ENCODE data around the gene TXNDC11. TPM values are rescaled to one million over a fixed set of nuclear protein-coding genes. Genes with fewer than 3 reads are reported as not detected.
A peak's percentile ranks its signal among the peaks of the same experiment; 100 is the strongest.

The TXNDC11 gene
- total RNA-seq, 1 experiment from 2014 or later: 30.9 TPM

DNA sequence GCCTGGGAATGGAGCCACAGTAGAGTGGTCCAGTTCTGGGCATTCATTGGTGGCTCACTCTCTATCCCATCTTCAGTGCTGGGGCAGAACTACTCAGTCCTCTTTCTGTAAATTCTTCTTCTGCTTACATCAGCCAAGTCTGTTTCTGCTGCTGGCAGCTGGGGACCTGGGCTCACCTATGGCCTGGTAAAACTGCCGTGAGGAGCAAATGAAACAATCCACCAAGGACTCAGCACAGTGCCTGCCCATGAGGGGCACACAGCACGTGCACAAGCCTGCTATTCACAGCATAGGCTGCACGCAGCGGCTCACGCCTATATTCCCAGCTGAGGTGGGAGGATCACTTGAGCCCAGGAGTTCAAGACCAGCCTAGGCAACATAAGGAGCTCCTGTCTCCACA is 105.3 kb downstream of the TXNDC11 start:
- H3K27ac ChIP-seq: peak overlapping the region; percentile 78
- POLR2A ChIA-PET (ENCODE audit: unreplicated experiment): interaction anchor here (1.5 kb wide), 1 partner anchor 9 kb away, joined by 12 read pairs; no protein-coding TSS in a partner anchor

DNA sequence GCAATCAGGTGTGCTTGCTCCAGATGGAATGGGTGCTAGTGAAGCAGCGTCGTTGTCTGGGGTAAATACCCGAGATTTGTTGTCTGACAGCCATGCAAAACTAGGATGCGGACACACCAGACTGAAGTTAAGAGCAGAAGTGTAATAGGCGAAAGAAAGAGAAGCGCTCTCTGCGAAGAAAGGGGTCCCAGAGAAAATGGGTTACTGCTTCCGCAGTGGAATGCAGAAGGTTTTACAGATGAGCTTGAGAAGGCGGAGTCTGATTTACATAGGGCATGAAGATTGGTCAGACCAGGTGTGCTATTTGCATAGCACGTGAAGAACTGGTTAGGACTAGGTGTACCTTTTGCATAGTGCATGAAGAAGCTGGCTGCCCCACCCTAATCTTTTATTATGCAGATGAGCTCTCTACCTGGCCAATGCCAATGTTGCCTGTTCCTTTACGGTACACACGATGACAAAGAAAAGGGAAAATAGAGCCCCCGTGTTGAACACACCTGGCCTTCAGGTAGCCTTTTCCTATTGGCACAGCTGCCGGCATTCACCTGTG is 106.4 kb downstream of the TXNDC11 start:
- Histone ChIP-seq H3K9me2 (ENCODE audit: insufficient read depth) (no peaks in the 10 kb centered on the region), H3K4me1 (replicated peaks; ENCODE audit: insufficient read depth) (peaks cover 43% of the 10 kb centered on the region), H2AFZ (no peak overlapping the region), H3K4me3 (no peak overlapping the region), H3K79me2 (ENCODE audit: low read depth) (no peaks in the 10 kb centered on the region), H3K27ac (peak overlapping the region; percentile 78), H4K20me1 (ENCODE audit: insufficient read depth) (no peaks in the 10 kb centered on the region), H3K4me2 (peak overlapping the region; percentile 55; the same call in 1 of the 2 replicates), H3K9me3 (ENCODE audit: insufficient read depth, low read depth) (no peaks in the 10 kb centered on the region), H3F3A (ENCODE audit: insufficient read depth, low read depth) (peaks cover 40% of the 10 kb centered on the region), H3K27me3 (ENCODE audit: insufficient read depth, low read depth) (no peaks in the 10 kb centered on the region), H3K36me3 (ENCODE audit: low read depth) (no peaks in the 10 kb centered on the region)
- TF ChIP-seq EZH2 (IDR thresholded peaks at IDR 0.05; ENCODE audit: low read depth): no peak
- TF ChIP-seq, protein P1, sequence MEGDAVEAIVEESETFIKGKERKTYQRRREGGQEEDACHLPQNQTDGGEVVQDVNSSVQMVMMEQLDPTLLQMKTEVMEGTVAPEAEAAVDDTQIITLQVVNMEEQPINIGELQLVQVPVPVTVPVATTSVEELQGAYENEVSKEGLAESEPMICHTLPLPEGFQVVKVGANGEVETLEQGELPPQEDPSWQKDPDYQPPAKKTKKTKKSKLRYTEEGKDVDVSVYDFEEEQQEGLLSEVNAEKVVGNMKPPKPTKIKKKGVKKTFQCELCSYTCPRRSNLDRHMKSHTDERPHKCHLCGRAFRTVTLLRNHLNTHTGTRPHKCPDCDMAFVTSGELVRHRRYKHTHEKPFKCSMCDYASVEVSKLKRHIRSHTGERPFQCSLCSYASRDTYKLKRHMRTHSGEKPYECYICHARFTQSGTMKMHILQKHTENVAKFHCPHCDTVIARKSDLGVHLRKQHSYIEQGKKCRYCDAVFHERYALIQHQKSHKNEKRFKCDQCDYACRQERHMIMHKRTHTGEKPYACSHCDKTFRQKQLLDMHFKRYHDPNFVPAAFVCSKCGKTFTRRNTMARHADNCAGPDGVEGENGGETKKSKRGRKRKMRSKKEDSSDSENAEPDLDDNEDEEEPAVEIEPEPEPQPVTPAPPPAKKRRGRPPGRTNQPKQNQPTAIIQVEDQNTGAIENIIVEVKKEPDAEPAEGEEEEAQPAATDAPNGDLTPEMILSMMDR (conservative IDR thresholded peaks at IDR 0.05): no peak
- ChIA-PET POLR2A (ENCODE audit: unreplicated experiment) (interaction anchor here (0.6 to 1.5 kb wide), 9 partner anchors 8 to 617 kb away, joined by 3 to 12 read pairs (median 4); partner anchors contain the start of genes LITAF and SOCS1), CTCF (interaction anchor here (0.8 to 1.2 kb wide), 3 partner anchors 39 to 104 kb away, joined by 3 to 4 read pairs (median 3); no protein-coding TSS in a partner anchor)
- DNase-seq: peak; percentile 78 to 86
- BruUV-seq (replicated peaks): no TSS peak
- intact Hi-C loops (cut with micrococcal nuclease; ENCODE audit: unreplicated experiment): no loop called here

More for the DNA sequence above, 105.3 kb downstream of the TXNDC11 start:
- peaks cover 48% of the 10 kb centered on the region for H3F3A ChIP-seq (ENCODE audit: insufficient read depth, low read depth)
- peak overlapping the region; percentile 55 for H3K4me2 ChIP-seq
- H4K20me1 ChIP-seq (ENCODE audit: insufficient read depth): no peaks in the 10 kb centered on the region
- H3K4me3 ChIP-seq: no peak overlapping the region
- no peaks in the 10 kb centered on the region for H3K9me2 ChIP-seq (ENCODE audit: insufficient read depth)
- intact Hi-C loops (cut with micrococcal nuclease; ENCODE audit: unreplicated experiment): no loop called here
- no peaks in the 10 kb centered on the region for H3K27me3 ChIP-seq (ENCODE audit: insufficient read depth, low read depth)
- TF ChIP-seq, protein P1 (conservative IDR thresholded peaks at IDR 0.05): no peak
- TF ChIP-seq EZH2 (IDR thresholded peaks at IDR 0.05; ENCODE audit: low read depth): no peak
- H3K4me1 ChIP-seq (replicated peaks; ENCODE audit: insufficient read depth): peaks cover 49% of the 10 kb centered on the region
- DNase-seq: no peak
- H2AFZ ChIP-seq: no peak overlapping the region
- CTCF ChIA-PET: interaction anchor here (1.0 kb wide), 1 partner anchor 50 kb away, joined by 4 read pairs; no protein-coding TSS in a partner anchor
- BruUV-seq (replicated peaks): no TSS peak
- no peaks in the 10 kb centered on the region for H3K79me2 ChIP-seq (ENCODE audit: low read depth)
- H3K36me3 ChIP-seq (ENCODE audit: low read depth): no peaks in the 10 kb centered on the region
- H3K9me3 ChIP-seq (ENCODE audit: insufficient read depth, low read depth): no peaks in the 10 kb centered on the region

DNA sequence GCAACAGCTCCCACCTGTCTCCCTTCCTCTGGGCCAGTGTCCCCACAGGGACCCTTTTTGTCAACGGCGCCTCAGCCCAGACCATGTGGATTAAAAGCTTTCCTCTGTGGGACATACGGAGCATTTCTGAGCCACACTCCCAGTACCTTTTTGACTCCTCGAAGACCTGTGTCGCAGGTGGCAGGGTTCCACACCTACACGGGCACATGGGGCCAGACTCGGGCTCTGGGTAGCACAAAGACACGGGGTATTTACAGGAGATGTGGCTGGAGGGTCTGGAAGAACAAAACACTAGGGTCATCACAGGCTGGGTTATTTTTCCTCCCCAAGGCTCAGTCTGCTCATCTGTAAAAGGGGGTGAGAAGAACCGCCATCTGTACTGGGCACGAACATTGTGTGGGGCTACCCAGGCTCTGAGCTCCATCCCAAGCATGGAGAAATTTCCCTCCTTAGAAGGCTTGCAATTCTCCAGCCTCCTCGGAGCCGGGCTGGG is 106.9 kb downstream of the TXNDC11 start:
- Histone ChIP-seq H3K4me2 (no peak overlapping the region), H4K20me1 (ENCODE audit: insufficient read depth) (no peaks in the 10 kb centered on the region), H3K9me2 (ENCODE audit: insufficient read depth) (no peaks in the 10 kb centered on the region), H3F3A (ENCODE audit: insufficient read depth, low read depth) (peaks cover 35% of the 10 kb centered on the region), H3K4me1 (replicated peaks; ENCODE audit: insufficient read depth) (peaks cover 41% of the 10 kb centered on the region), H3K4me3 (no peak overlapping the region), H2AFZ (no peak overlapping the region), H3K9me3 (ENCODE audit: insufficient read depth, low read depth) (no peaks in the 10 kb centered on the region), H3K36me3 (ENCODE audit: low read depth) (no peaks in the 10 kb centered on the region), H3K27ac (no peak overlapping the region), H3K27me3 (ENCODE audit: insufficient read depth, low read depth) (no peaks in the 10 kb centered on the region), H3K79me2 (ENCODE audit: low read depth) (no peaks in the 10 kb centered on the region)
- POLR2A ChIA-PET (ENCODE audit: unreplicated experiment): interaction anchor here (0.6 to 1.5 kb wide), 5 partner anchors 8 to 616 kb away, joined by 3 to 12 read pairs (median 4); partner anchors contain the start of gene LITAF
- CTCF ChIA-PET: interaction anchor here (0.8 to 1.2 kb wide), 2 partner anchors 39 to 104 kb away, joined by 3 read pairs; no protein-coding TSS in a partner anchor
- BruUV-seq (replicated peaks): TSS peak; percentile 63
- TF ChIP-seq EZH2 (IDR thresholded peaks at IDR 0.05; ENCODE audit: low read depth): no peak
- TF ChIP-seq, protein P1 (conservative IDR thresholded peaks at IDR 0.05): no peak
- DNase-seq: no peak
- intact Hi-C loops (cut with micrococcal nuclease; ENCODE audit: unreplicated experiment): no loop called here

Data from PC-9 (cell line).